ENCODE measurements around the gene MBTD1. TPM values are rescaled to one million over a fixed set of nuclear protein-coding genes. Genes with fewer than 3 reads are reported as not detected.
A peak's percentile ranks its signal among the peaks of the same experiment; 100 is the strongest.
"Not testable (repeated sequence)": the region's sequence is repeated elsewhere in the genome, so short reads cannot be mapped to it uniquely, and the experiment has no call there.

MBTD1 gene
- total RNA-seq, 1 donor from 2014 or later, result 6.0 TPM

GRCh38 chr17:51203838-51204237, 56.0 kb downstream of the MBTD1 start:
- DNase-seq (ENCODE audit: missing footprints) (no peak), ATAC-seq (no peak)
- intact Hi-C loops (cut with DNase I), result no loop called here

- DNase-seq (ENCODE audit: missing footprints) (no peak), ATAC-seq (no peak)
- intact Hi-C loops (cut with DNase I), result no loop called here
These were observed 59.0 kb downstream of the MBTD1 start for GRCh38 chr17:51200846-51201245.

DNA sequence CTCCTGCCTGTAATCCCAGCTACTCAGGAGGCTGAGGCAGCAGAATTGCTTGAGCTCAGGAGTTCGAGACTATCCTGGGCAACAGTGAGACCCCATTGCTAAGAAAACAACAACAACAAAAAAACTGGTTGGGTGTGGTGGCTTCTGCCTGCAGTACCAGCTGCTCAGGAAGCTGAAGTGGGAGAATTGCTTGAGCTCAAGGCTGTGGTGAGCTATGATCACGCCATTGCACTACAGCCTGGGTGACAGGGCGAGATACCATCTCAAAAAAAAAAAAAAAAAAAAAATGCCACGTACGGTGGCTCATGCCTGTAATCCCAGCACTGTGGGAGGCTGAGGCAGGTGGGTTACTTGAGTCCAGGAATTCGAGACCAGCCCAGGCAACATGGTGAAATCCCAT, 59.6 kb downstream of the MBTD1 start:
- no peak for DNase-seq (ENCODE audit: missing footprints)
- intact Hi-C loops (cut with DNase I), result no loop called here
- ATAC-seq, result no peak

DNA sequence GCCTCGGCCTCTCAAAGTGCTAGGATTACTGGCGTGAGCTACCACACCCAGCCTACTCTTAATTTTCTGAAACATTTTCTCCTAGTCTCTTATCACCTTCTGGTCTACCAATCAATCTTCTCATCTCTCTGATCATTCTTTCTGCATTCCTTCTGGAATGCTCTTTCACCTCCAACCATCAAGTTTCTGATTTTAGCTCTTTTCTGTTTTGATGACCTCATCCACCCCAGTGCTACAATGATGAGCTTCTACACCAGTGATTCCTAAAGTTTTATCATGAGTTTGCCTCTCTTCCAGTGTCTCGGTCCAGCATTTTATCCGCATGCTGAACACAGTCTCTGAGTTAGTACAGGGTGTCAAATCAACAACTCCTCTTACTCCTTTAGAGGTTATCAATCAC, 62.1 kb downstream of the MBTD1 start:
- no peak for ATAC-seq
- intact Hi-C loops (cut with DNase I), result no loop called here
- no peak for DNase-seq (ENCODE audit: missing footprints)

GRCh38 chr17:51191895-51192294, 68.0 kb downstream of the MBTD1 start:
- intact Hi-C loops (cut with DNase I), result no loop called here
- DNase-seq (ENCODE audit: missing footprints) (no peak), ATAC-seq (no peak)

DNA sequence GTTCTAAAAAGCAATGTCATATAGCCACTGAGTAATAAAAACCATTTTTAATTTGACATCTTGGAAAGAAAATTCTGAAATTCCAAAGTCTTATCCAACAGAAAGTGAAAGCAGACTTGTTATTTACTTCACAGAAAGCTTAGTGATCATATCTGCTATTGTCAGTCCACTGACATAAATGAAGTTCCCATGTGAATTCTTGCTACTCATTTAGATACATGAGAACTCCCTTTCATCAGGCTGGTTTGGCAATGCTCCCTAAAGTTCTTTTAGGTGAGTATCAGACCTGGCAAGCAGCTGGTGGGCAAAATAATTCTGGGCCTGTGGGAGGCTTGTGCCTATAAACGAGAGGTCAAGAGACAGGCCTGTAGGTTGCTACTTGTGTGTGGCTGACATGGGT, 70.2 kb downstream of the MBTD1 start:
- ATAC-seq, result no peak

GRCh38 chr17:51189162-51189561, 70.7 kb downstream of the MBTD1 start:
- intact Hi-C loops (cut with DNase I), result no loop called here
- ATAC-seq, result no peak
- DNase-seq (ENCODE audit: missing footprints), result no peak

More for the DNA sequence above, 70.2 kb downstream of the MBTD1 start:
- no peak for DNase-seq (ENCODE audit: missing footprints)
- intact Hi-C loops (cut with DNase I), result no loop called here

DNA sequence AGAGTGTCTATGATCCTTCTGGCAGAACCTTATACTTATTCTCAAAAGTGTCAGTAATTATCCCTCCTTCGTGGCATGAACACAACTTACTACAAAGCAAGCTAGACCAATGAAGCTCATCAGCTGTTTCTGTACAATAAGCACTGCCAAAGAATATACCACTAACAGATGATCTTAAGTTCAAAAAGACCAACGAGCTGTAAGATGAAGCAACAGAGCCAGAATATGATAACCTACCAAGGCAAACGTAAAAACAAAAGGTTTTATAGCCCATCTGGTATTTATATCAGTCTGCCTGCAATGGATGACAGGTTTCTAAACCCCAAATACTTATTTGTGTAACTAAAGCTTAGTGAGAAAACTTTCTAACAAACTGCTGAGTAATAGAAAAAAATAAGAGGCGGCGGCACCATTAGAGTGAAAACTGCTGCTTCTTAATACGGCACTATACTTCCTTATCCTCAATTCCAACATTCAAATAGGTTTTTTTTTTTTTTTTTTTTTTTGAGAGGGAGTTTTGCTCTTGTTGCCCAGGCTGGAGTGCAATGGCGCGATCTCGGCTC, 71.5 kb downstream of the MBTD1 start:
- ATAC-seq, result no peak
- intact Hi-C loops (cut with DNase I), result no loop called here
- DNase-seq (ENCODE audit: missing footprints), result no peak

DNA sequence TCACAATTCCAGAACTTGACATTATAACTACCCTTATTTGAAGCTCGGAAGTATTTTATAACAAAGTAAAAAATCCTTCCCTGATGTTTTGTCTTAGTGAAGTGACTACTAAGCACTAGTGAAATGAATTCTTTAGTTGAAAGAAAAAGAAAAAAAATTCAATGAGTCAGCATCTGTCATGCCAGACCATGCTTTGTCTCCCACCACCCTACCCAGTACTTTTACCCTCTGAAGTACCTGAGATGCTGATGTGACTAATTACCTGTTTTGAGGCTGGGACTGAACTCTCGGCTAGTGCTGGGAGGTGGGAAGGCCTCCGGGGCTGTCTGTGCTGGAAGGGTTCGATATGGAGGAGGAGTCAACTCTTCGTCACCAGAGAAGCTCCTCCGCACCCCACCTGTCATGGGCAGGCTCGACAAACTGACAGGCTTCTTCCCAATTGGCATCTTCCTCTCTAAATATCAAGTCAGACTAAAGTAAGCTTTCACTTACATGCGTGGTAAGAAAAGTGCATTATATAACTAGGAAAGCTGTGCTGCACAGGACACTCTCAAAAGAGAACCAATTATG, 74.0 kb downstream of the MBTD1 start:
- intact Hi-C loops (cut with DNase I), result no loop called here
- no peak for ATAC-seq

GRCh38 chr17:51184124-51184523, 75.7 kb downstream of the MBTD1 start:
- no peak for DNase-seq (ENCODE audit: missing footprints)
- intact Hi-C loops (cut with DNase I), result no loop called here
- no peak for ATAC-seq

More for the DNA sequence above, 74.0 kb downstream of the MBTD1 start:
- no peak for DNase-seq (ENCODE audit: missing footprints)

DNA sequence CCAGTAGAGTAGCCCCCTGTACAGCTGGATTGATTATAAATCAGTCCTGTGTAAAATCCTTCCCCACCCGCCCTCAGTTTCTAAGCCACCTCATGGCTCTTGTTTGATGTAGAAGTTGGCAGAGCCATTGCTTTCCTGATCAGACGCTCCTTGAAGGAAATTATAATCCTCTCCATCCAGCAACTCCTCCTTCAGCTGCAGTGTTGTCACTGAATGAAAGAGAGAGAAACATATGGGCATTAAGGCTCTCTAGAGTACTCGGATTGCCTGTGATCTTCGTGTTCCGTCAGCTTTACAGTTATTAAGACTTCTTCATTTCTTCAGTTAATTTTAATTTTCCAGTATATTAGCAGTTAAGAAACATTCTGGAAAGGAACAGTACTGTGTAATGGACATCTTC, 79.4 kb downstream of the MBTD1 start:
- ATAC-seq, result no peak
- intact Hi-C loops (cut with DNase I), result no loop called here
- DNase-seq (ENCODE audit: missing footprints), result no peak

DNA sequence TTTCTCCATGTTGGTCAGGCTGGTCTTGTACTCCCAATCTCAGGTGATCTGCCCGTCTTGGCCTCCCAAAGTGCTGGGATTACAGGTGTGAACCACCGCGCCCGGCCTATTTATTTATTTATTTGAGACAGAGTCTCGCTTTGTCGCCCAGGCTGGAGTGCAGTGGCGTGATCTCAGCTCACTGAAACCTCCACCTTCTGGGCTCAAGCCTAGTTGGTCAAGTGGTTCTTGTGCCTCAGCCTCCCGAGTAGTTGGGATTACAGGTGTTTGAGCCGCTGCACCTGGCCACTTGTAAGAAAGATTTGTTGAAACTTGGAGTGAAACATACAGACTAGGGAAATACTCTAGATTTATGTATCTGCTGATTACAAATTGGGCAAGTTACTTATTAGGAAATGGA, 87.8 kb downstream of the MBTD1 start:
- DNase-seq (ENCODE audit: missing footprints); ATAC-seq; intact Hi-C loops (cut with DNase I): not testable (repeated sequence)

GRCh38 chr17:51170736-51171135, 89.1 kb downstream of the MBTD1 start:
- no peak for ATAC-seq
- intact Hi-C loops (cut with DNase I), result no loop called here

GRCh38 chr17:51169340-51169739, 90.5 kb downstream of the MBTD1 start:
- DNase-seq (ENCODE audit: missing footprints), result no peak
- intact Hi-C loops (cut with DNase I), result loop anchor here (5.0 kb wide), 1 partner anchor 93 kb away; the partner anchor contains the start of genes MBTD1 and UTP18
- ATAC-seq, result no peak

More at GRCh38 chr17:51170736-51171135, 89.1 kb downstream of the MBTD1 start:
- no peak for DNase-seq (ENCODE audit: missing footprints)

- peak; percentile 32 for ATAC-seq
- DNase-seq (ENCODE audit: missing footprints), result peak; percentile 74
- intact Hi-C loops (cut with DNase I), result loop anchor here (1.0 to 5.0 kb wide), 4 partner anchors 14 to 166 kb away; partner anchors contain the start of genes MBTD1, NME1 and UTP18
These were observed 92.6 kb downstream of the MBTD1 start for GRCh38 chr17:51166987-51167931.

- ATAC-seq, result peak; percentile 98
- intact Hi-C loops (cut with DNase I), result loop anchor here (1.0 to 5.0 kb wide), 4 partner anchors 13 to 165 kb away; partner anchors contain the start of genes MBTD1, NME1 and UTP18
- peak; percentile 97 for DNase-seq (ENCODE audit: missing footprints)
These were observed 93.5 kb downstream of the MBTD1 start, which contains the start of gene NME2 for GRCh38 chr17:51166198-51166986. Gene NME2, plus strand, starts transcription at chr17:51166411. Its CDS starts 420 bp downstream, at chr17:51166831.

DNA sequence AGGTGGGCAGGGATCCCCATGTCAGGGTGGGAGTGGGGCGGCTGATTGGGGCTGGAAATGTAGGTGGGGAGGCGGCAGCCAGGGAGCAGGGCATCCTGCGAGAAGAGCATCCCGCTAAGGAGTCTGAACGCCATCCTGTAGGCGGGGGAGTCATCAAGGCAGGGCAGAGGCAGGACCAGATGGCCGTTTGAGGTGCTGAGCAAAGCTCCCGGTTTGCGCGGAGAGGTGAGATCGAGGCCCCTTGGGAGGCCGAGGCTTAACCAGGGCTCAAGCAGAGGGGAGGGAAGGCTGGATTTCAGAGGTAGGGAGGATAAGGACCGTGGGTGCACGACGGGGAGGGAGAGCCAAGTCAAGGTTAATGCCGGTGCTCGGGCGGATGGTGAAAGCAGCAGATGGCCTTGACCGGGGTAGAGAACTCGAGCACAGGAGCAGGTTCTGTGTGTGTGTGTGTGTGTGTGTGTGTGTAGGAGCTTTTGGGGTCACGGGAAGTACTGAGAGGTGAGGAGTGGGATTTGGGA, 94.1 kb downstream of the MBTD1 start:
- ATAC-seq (peak; percentile 1), DNase-seq (ENCODE audit: missing footprints) (peak; percentile 73)
- intact Hi-C loops (cut with DNase I), result loop anchor here (1.0 to 5.0 kb wide), 4 partner anchors 12 to 164 kb away; partner anchors contain the start of genes MBTD1, NME1 and UTP18
